ENCODE data around the gene TMEM87A.

TMEM87A gene

GRCh38 chr15:42190370-42190769 lies 82.9 kb downstream of the TMEM87A start:
- H3K27ac ChIP-seq (ENCODE audit: low read length), result no peak overlapping the region
- peaks cover 38 to 46% of the 10 kb centered on the region in 2 donors for H3K36me3 ChIP-seq (ENCODE audit: control insufficient read depth in 2 of 2, insufficient read depth in 2 of 2, low read length in 2 of 2)
- no peaks in the 10 kb centered on the region for H3K27me3 ChIP-seq (ENCODE audit: control insufficient read depth in 1 of 2, insufficient read depth in 2 of 2, low read length in 2 of 2)

GRCh38 chr15:42185801-42186200 lies 87.4 kb downstream of the TMEM87A start:
- Histone ChIP-seq H3K9me3 (ENCODE audit: control insufficient read depth in 2 of 2, low read length in 2 of 2) (no peaks in the 10 kb centered on the region), H3K36me3 (ENCODE audit: control insufficient read depth in 2 of 2, insufficient read depth in 2 of 2, low read length in 2 of 2) (peaks cover 54 to 63% of the 10 kb centered on the region in 2 donors), H3K9ac (ENCODE audit: low read length in 2 of 2) (no peak overlapping the region)

More at GRCh38 chr15:42190370-42190769, 82.9 kb downstream of the TMEM87A start:
- Histone ChIP-seq H3K9ac (ENCODE audit: low read length in 2 of 2) (no peak overlapping the region), H3K9me3 (ENCODE audit: control insufficient read depth in 2 of 2, low read length in 2 of 2) (no peaks in the 10 kb centered on the region), H3K4me3 (ENCODE audit: low read length in 2 of 2) (no peak overlapping the region), H3K4me1 (ENCODE audit: control insufficient read depth, insufficient read depth, low read length) (no peaks in the 10 kb centered on the region)

GRCh38 chr15:42184736-42185135 lies 88.5 kb downstream of the TMEM87A start:
- H3K27me3 ChIP-seq (ENCODE audit: control insufficient read depth in 1 of 2, insufficient read depth in 2 of 2, low read length in 2 of 2), result no peaks in the 10 kb centered on the region
- H3K4me3 ChIP-seq (ENCODE audit: low read length in 2 of 2), result no peak overlapping the region
- H3K9me3 ChIP-seq (ENCODE audit: control insufficient read depth in 2 of 2, low read length in 2 of 2), result no peaks in the 10 kb centered on the region
- no peak overlapping the region for H3K27ac ChIP-seq (ENCODE audit: low read length)
- H3K4me1 ChIP-seq (ENCODE audit: control insufficient read depth, insufficient read depth, low read length), result no peaks in the 10 kb centered on the region
- H3K36me3 ChIP-seq (ENCODE audit: control insufficient read depth in 2 of 2, insufficient read depth in 2 of 2, low read length in 2 of 2), result peaks cover 54 to 61% of the 10 kb centered on the region in 2 donors
- no peak overlapping the region for H3K9ac ChIP-seq (ENCODE audit: low read length in 2 of 2)

More at GRCh38 chr15:42185801-42186200, 87.4 kb downstream of the TMEM87A start:
- H3K4me1 ChIP-seq (ENCODE audit: control insufficient read depth, insufficient read depth, low read length), result no peaks in the 10 kb centered on the region
- H3K27me3 ChIP-seq (ENCODE audit: control insufficient read depth in 1 of 2, insufficient read depth in 2 of 2, low read length in 2 of 2), result no peaks in the 10 kb centered on the region
- no peak overlapping the region for H3K27ac ChIP-seq (ENCODE audit: low read length)
- H3K4me3 ChIP-seq (ENCODE audit: low read length in 2 of 2), result no peak overlapping the region

GRCh38 chr15:42184296-42184695 lies 88.9 kb downstream of the TMEM87A start:
- H3K27ac ChIP-seq (ENCODE audit: low read length), result no peak overlapping the region
- peaks cover 57 to 63% of the 10 kb centered on the region in 2 donors for H3K36me3 ChIP-seq (ENCODE audit: control insufficient read depth in 2 of 2, insufficient read depth in 2 of 2, low read length in 2 of 2)
- no peaks in the 10 kb centered on the region for H3K9me3 ChIP-seq (ENCODE audit: control insufficient read depth in 2 of 2, low read length in 2 of 2)
- no peaks in the 10 kb centered on the region for H3K4me1 ChIP-seq (ENCODE audit: control insufficient read depth, insufficient read depth, low read length)
- H3K9ac ChIP-seq (ENCODE audit: low read length in 2 of 2), result no peak overlapping the region
- no peak overlapping the region for H3K4me3 ChIP-seq (ENCODE audit: low read length in 2 of 2)
- no peaks in the 10 kb centered on the region for H3K27me3 ChIP-seq (ENCODE audit: control insufficient read depth in 1 of 2, insufficient read depth in 2 of 2, low read length in 2 of 2)

- Histone ChIP-seq H3K27me3 (ENCODE audit: control insufficient read depth in 1 of 2, insufficient read depth in 2 of 2, low read length in 2 of 2) (no peaks in the 10 kb centered on the region), H3K4me3 (ENCODE audit: low read length in 2 of 2) (no peak overlapping the region), H3K9ac (ENCODE audit: low read length in 2 of 2) (no peak overlapping the region), H3K4me1 (ENCODE audit: control insufficient read depth, insufficient read depth, low read length) (no peaks in the 10 kb centered on the region), H3K27ac (ENCODE audit: low read length) (no peak overlapping the region), H3K9me3 (ENCODE audit: control insufficient read depth in 2 of 2, low read length in 2 of 2) (no peaks in the 10 kb centered on the region), H3K36me3 (ENCODE audit: control insufficient read depth in 2 of 2, insufficient read depth in 2 of 2, low read length in 2 of 2) (peaks cover 57 to 65% of the 10 kb centered on the region in 2 donors)
These were observed 90.3 kb downstream of the TMEM87A start for GRCh38 chr15:42182961-42183360.

- Histone ChIP-seq H3K4me3 (ENCODE audit: low read length in 2 of 2) (no peak overlapping the region), H3K36me3 (ENCODE audit: control insufficient read depth in 2 of 2, insufficient read depth in 2 of 2, low read length in 2 of 2) (peaks cover 54 to 61% of the 10 kb centered on the region in 2 donors), H3K9me3 (ENCODE audit: control insufficient read depth in 2 of 2, low read length in 2 of 2) (no peaks in the 10 kb centered on the region), H3K27me3 (ENCODE audit: control insufficient read depth in 1 of 2, insufficient read depth in 2 of 2, low read length in 2 of 2) (no peaks in the 10 kb centered on the region), H3K27ac (ENCODE audit: low read length) (no peak overlapping the region), H3K4me1 (ENCODE audit: control insufficient read depth, insufficient read depth, low read length) (no peaks in the 10 kb centered on the region), H3K9ac (ENCODE audit: low read length in 2 of 2) (no peak overlapping the region)
These were observed 90.8 kb downstream of the TMEM87A start for GRCh38 chr15:42182328-42182886.

GRCh38 chr15:42178056-42178455 lies 95.2 kb downstream of the TMEM87A start:
- no peaks in the 10 kb centered on the region for H3K27me3 ChIP-seq (ENCODE audit: control insufficient read depth in 1 of 2, insufficient read depth in 2 of 2, low read length in 2 of 2)
- no peaks in the 10 kb centered on the region for H3K9me3 ChIP-seq (ENCODE audit: control insufficient read depth in 2 of 2, low read length in 2 of 2)
- no peak overlapping the region for H3K27ac ChIP-seq (ENCODE audit: low read length)
- no peak overlapping the region for H3K4me3 ChIP-seq (ENCODE audit: low read length in 2 of 2)
- peaks cover 31 to 53% of the 10 kb centered on the region in 2 donors for H3K36me3 ChIP-seq (ENCODE audit: control insufficient read depth in 2 of 2, insufficient read depth in 2 of 2, low read length in 2 of 2)
- H3K4me1 ChIP-seq (ENCODE audit: control insufficient read depth, insufficient read depth, low read length), result no peaks in the 10 kb centered on the region
- H3K9ac ChIP-seq (ENCODE audit: low read length in 2 of 2), result no peak overlapping the region

GRCh38 chr15:42175671-42176070 lies 97.6 kb downstream of the TMEM87A start:
- no peaks in the 10 kb centered on the region for H3K4me1 ChIP-seq (ENCODE audit: control insufficient read depth, insufficient read depth, low read length)
- H3K36me3 ChIP-seq (ENCODE audit: control insufficient read depth in 2 of 2, insufficient read depth in 2 of 2, low read length in 2 of 2), result peaks cover 44 to 59% of the 10 kb centered on the region in 2 donors
- no peaks in the 10 kb centered on the region for H3K9me3 ChIP-seq (ENCODE audit: control insufficient read depth in 2 of 2, low read length in 2 of 2)
- H3K4me3 ChIP-seq (ENCODE audit: low read length in 2 of 2), result no peak overlapping the region
- no peak overlapping the region for H3K9ac ChIP-seq (ENCODE audit: low read length in 2 of 2)
- no peaks in the 10 kb centered on the region for H3K27me3 ChIP-seq (ENCODE audit: control insufficient read depth in 1 of 2, insufficient read depth in 2 of 2, low read length in 2 of 2)
- H3K27ac ChIP-seq (ENCODE audit: low read length), result no peak overlapping the region

- no peaks in the 10 kb centered on the region for H3K27me3 ChIP-seq (ENCODE audit: control insufficient read depth in 1 of 2, insufficient read depth in 2 of 2, low read length in 2 of 2)
- H3K4me3 ChIP-seq (ENCODE audit: low read length in 2 of 2), result no peak overlapping the region
- no peaks in the 10 kb centered on the region for H3K9me3 ChIP-seq (ENCODE audit: control insufficient read depth in 2 of 2, low read length in 2 of 2)
- peaks cover 47 to 56% of the 10 kb centered on the region in 2 donors for H3K36me3 ChIP-seq (ENCODE audit: control insufficient read depth in 2 of 2, insufficient read depth in 2 of 2, low read length in 2 of 2)
- H3K9ac ChIP-seq (ENCODE audit: low read length in 2 of 2), result no peak overlapping the region
- H3K4me1 ChIP-seq (ENCODE audit: control insufficient read depth, insufficient read depth, low read length), result no peaks in the 10 kb centered on the region
- no peak overlapping the region for H3K27ac ChIP-seq (ENCODE audit: low read length)
These were observed 100.8 kb downstream of the TMEM87A start for GRCh38 chr15:42172475-42172874.

- Histone ChIP-seq H3K9ac (ENCODE audit: low read length in 2 of 2) (no peak overlapping the region), H3K9me3 (ENCODE audit: control insufficient read depth in 2 of 2, low read length in 2 of 2) (no peaks in the 10 kb centered on the region), H3K4me1 (ENCODE audit: control insufficient read depth, insufficient read depth, low read length) (no peaks in the 10 kb centered on the region), H3K36me3 (ENCODE audit: control insufficient read depth in 2 of 2, insufficient read depth in 2 of 2, low read length in 2 of 2) (peaks cover 54 to 60% of the 10 kb centered on the region in 2 donors), H3K4me3 (ENCODE audit: low read length in 2 of 2) (no peak overlapping the region), H3K27me3 (ENCODE audit: control insufficient read depth in 1 of 2, insufficient read depth in 2 of 2, low read length in 2 of 2) (no peaks in the 10 kb centered on the region), H3K27ac (ENCODE audit: low read length) (no peak overlapping the region)
These were observed 101.4 kb downstream of the TMEM87A start for GRCh38 chr15:42171795-42172194.

GRCh38 chr15:42171122-42171521 lies 102.1 kb downstream of the TMEM87A start:
- Histone ChIP-seq H3K36me3 (ENCODE audit: control insufficient read depth in 2 of 2, insufficient read depth in 2 of 2, low read length in 2 of 2) (peaks cover 60 to 65% of the 10 kb centered on the region in 2 donors), H3K9me3 (ENCODE audit: control insufficient read depth in 2 of 2, low read length in 2 of 2) (no peaks in the 10 kb centered on the region), H3K9ac (ENCODE audit: low read length in 2 of 2) (no peak overlapping the region), H3K4me3 (ENCODE audit: low read length in 2 of 2) (no peak overlapping the region), H3K27ac (ENCODE audit: low read length) (no peak overlapping the region), H3K4me1 (ENCODE audit: control insufficient read depth, insufficient read depth, low read length) (no peaks in the 10 kb centered on the region), H3K27me3 (ENCODE audit: control insufficient read depth in 1 of 2, insufficient read depth in 2 of 2, low read length in 2 of 2) (no peaks in the 10 kb centered on the region)

Data from stomach smooth muscle (tissue), 2 donors.